NCI-H1092 treated with DMSO at 0.1 percent for 48 hours (cell line): ENCODE measurements around the gene DNAH17.
A peak's percentile ranks its signal among the peaks of the same experiment; 100 is the strongest.
"Not testable (repeated sequence)": the region's sequence is repeated elsewhere in the genome, so short reads cannot be mapped to it uniquely, and the experiment has no call there.

ENCODE experiments used
- DNase-seq: peaks from one replicate; lab custom pipeline; 2025; lab: John Stamatoyannopoulos, UW

DNAH17 gene

GRCh38 chr17:78476149-78476548 lies 101.0 kb downstream of the DNAH17 start:
- DNase-seq = no peak

- no peak for DNase-seq
Measured at GRCh38 chr17:78475211-78475610, 102.0 kb downstream of the DNAH17 start.

- DNase-seq = no peak
Measured at GRCh38 chr17:78474614-78475146, 102.5 kb downstream of the DNAH17 start.

- DNase-seq = no peak
Measured at GRCh38 chr17:78473951-78474613, 103.1 kb downstream of the DNAH17 start.

GRCh38 chr17:78472035-78472905 lies 104.9 kb downstream of the DNAH17 start:
- no peak for DNase-seq

GRCh38 chr17:78471635-78472034 lies 105.6 kb downstream of the DNAH17 start:
- no peak for DNase-seq

GRCh38 chr17:78469443-78469842 lies 107.8 kb downstream of the DNAH17 start:
- DNase-seq = no peak

GRCh38 chr17:78468366-78468765 lies 108.8 kb downstream of the DNAH17 start:
- DNase-seq = no peak

- no peak for DNase-seq
Measured at GRCh38 chr17:78466786-78467715, 110.1 kb downstream of the DNAH17 start.

- not testable (repeated sequence) for DNase-seq
Measured at GRCh38 chr17:78466109-78466785, 110.9 kb downstream of the DNAH17 start.

- no peak for DNase-seq
Measured at GRCh38 chr17:78462148-78462547, 115.0 kb downstream of the DNAH17 start.

GRCh38 chr17:78461799-78462053 lies 115.5 kb downstream of the DNAH17 start:
- no peak for DNase-seq

- DNase-seq = no peak
Measured at GRCh38 chr17:78460951-78461798, 116.0 kb downstream of the DNAH17 start.

- DNase-seq = no peak
Measured at GRCh38 chr17:78460176-78460675, 117.0 kb downstream of the DNAH17 start.

- no peak for DNase-seq
Measured at GRCh38 chr17:78459696-78460095, 117.5 kb downstream of the DNAH17 start.

- peak; percentile 82 for DNase-seq
Measured at GRCh38 chr17:78458736-78459335, 118.4 kb downstream of the DNAH17 start.

GRCh38 chr17:78458091-78458490 lies 119.1 kb downstream of the DNAH17 start:
- DNase-seq = no peak

- no peak for DNase-seq
Measured at GRCh38 chr17:78454346-78454745, 122.8 kb downstream of the DNAH17 start.

- no peak for DNase-seq
Measured at GRCh38 chr17:78451753-78452152, 125.4 kb downstream of the DNAH17 start.

- DNase-seq = peak; percentile 76
Measured at GRCh38 chr17:78450696-78451345, 126.4 kb downstream of the DNAH17 start.
